Choroid plexus epithelial cell (primary cell): ENCODE measurements around the gene YPEL2.

Experiments used
- DNase-seq: peaks from one replicate; pipeline ENCODE4 v3.0.0-alpha.2; 2010; ENCODE audit warnings: low read depth
- H3K4me3 ChIP-seq: 2 replicates; pipeline ENCODE4 v1.5.1; 2011; ENCODE audit warnings: low read depth, mild to moderate bottlenecking, control low read depth, low read length, moderate library complexity
- TF ChIP-seq, protein P1 (sequence below): conservative IDR thresholded peaks from 2 replicates; pipeline ENCODE4 v1.5.1; 2011; ENCODE audit warnings: low read depth, mild to moderate bottlenecking, control low read depth, inconsistent platforms, low read length, moderate library complexity

Gene YPEL2

DNA sequence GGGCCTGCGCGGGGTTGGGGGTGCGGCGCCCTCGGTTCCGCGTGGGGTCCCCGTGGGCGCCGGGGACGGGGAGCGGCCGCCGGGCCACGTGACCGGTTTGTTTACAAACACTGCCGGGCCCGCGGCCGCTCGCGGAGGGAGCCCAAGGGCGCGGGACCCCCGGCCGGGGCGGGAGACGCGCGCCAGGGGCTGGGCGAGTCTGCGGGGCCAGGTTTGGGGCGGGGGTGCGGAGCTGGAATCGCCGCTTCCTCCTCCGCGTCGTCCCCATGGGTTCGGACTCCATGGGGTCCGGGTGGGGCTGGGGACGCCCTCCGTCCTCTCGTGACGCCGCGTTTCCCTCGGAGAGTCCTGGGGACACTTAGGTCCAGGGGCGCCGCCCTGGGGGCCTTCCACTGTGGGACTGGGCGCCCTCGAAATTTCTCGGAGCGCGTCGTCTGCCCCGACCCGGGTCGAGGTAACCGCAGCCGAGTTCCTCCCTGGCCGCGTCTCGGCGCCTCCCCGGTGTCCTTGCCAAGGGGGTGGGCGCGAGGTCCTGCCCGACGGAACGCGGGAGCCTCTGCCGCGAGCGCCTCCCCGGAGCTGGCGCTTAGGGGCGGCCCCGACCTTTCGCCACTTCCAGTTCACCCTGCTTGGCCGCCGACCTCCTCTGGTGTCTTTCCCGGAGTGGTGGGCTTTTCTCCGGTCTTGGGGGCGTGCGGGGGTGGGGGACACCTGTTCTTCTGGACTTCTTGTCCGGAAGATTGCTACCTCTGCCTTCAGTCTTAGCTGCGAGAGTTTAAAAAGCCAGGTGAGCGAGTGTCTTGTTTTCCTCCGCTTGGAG, 684 bp downstream of the YPEL2 start:
- TF ChIP-seq, protein P1, sequence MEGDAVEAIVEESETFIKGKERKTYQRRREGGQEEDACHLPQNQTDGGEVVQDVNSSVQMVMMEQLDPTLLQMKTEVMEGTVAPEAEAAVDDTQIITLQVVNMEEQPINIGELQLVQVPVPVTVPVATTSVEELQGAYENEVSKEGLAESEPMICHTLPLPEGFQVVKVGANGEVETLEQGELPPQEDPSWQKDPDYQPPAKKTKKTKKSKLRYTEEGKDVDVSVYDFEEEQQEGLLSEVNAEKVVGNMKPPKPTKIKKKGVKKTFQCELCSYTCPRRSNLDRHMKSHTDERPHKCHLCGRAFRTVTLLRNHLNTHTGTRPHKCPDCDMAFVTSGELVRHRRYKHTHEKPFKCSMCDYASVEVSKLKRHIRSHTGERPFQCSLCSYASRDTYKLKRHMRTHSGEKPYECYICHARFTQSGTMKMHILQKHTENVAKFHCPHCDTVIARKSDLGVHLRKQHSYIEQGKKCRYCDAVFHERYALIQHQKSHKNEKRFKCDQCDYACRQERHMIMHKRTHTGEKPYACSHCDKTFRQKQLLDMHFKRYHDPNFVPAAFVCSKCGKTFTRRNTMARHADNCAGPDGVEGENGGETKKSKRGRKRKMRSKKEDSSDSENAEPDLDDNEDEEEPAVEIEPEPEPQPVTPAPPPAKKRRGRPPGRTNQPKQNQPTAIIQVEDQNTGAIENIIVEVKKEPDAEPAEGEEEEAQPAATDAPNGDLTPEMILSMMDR = no peak
- H3K4me3 ChIP-seq = peak overlapping the region; percentile 84
- DNase-seq = no peak

DNA sequence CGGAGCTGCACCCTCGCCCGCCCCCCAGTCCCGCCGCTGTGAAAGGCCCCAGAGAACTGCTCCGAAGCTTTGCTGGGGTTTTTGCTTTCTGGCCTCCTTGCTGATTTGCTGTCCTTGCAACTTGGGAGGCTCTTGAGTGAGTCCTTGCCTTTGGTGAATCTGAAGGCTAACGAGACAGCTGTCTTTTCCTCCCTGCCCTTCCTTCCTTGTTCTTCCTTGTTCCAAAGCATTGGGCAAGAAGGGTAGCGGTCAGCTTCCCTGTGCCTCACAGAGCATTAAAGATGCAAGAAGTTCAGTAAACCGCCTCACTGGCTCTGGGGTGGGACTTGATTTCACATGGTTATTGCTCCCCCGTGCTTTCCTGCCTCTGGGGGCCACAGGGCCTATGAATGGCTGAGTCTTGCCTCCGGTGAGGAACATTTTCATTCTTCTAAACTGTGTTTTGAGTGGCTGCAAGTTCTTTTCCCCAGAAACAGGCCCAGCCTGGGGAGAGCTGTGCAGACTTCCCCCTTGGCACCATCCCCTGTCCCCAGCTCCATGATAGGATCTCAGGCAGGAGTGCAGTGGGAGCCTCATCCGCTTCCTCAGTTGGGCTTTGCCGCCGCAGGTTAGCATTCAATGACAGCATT, 1.4 kb downstream of the YPEL2 start:
- TF ChIP-seq, protein P1 = no peak
- peak overlapping the region; percentile 84 for H3K4me3 ChIP-seq
- DNase-seq = peak; percentile 45

DNA sequence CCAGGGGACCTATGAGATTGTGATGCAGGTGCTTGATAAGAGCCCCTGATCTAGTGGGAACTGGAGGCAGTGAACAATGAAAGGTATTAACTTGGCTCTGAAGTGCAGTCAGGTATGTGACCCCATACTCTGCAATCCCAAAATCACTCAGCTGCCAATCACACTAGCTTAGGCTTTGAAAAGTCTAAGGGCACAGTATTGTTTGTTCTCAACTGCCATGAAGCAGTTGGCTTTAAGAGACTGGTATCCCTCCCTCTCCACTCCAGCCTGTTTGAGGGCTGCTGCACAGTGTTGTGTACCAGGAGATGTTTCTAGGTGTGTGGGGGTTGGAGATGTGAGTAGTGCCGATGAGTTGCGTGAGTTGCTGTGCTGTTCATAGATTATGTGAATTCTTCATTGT, 2.4 kb downstream of the YPEL2 start:
- TF ChIP-seq, protein P1 = no peak
- no peak overlapping the region for H3K4me3 ChIP-seq

GRCh38 chr17:59335685-59336084, 4.2 kb downstream of the YPEL2 start:
- TF ChIP-seq, protein P1 = no peak
- no peak overlapping the region for H3K4me3 ChIP-seq
- no peak for DNase-seq

More for the DNA sequence above, 2.4 kb downstream of the YPEL2 start:
- no peak for DNase-seq

DNA sequence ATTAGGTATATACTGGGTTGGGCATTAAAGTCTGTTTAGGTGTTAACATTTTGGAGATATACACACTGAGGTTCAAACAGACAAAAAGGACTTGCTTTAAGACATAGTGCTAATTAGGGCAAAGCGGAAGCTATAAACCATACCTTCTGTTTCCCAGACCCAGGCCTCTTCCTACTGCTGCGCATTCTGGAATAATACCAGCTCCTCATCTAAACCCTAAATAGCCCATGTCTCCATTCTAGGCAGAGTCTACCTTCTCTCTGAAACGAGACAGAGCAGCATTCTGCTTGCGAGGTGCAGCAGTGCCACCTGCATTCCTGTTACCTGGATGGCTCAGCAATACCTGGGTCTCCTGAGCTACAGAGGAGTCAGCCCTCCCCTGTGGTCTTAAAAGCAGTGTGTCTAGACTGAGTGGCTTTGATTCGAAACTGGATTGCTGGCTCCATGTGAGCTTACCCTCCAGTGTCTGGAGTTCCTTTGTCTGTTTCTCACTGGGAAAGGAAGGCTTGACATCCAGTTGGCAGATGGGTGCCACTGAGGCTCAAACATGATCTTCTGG, 6.4 kb downstream of the YPEL2 start:
- TF ChIP-seq, protein P1 = no peak
- no peak overlapping the region for H3K4me3 ChIP-seq
- DNase-seq = no peak

DNA sequence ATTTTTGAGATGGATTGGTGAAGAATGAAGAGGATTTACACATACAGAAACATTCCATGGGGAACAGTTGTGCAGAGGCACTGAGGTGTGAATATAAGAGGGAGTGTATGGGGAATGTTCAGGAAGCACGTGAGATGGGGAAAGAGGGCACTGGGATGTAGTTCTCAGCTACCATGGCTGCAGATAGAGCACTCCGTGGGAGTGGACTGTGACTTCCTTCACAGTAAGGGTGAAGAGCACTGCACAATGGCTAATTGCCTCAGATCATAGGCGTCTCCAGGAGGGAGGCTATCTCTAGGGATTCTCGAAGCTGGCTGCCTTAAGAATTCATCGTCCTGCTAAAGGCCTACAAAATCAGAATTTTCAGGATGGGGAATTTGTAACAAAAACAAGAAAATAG, 7.0 kb downstream of the YPEL2 start:
- no peak overlapping the region for H3K4me3 ChIP-seq
- TF ChIP-seq, protein P1 = no peak
- no peak for DNase-seq
